Lung microvascular endothelial cell (primary cell): ENCODE data around the gene DISP3. TPM values are rescaled to one million over a fixed set of nuclear protein-coding genes. Genes with fewer than 3 reads are reported as not detected.

Experiments used
- DNase-seq, 2 donors: peaks; one replicate each; pipeline versions ENCODE4 v3.0.0 to v3.0.0-alpha.2; 2010; ENCODE audit warnings: low read depth in 2 of 2
- total RNA-seq: library from RNA; depleted of rRNA; stranded (reverse); fragments of >200 nt; gene quantifications from 2 replicates; pipeline ENCODE4 v1.2.1, GENCODE V29; 2014

DISP3 gene
- total RNA-seq, 1 donor from 2014 or later = under 0.01 TPM

DNA sequence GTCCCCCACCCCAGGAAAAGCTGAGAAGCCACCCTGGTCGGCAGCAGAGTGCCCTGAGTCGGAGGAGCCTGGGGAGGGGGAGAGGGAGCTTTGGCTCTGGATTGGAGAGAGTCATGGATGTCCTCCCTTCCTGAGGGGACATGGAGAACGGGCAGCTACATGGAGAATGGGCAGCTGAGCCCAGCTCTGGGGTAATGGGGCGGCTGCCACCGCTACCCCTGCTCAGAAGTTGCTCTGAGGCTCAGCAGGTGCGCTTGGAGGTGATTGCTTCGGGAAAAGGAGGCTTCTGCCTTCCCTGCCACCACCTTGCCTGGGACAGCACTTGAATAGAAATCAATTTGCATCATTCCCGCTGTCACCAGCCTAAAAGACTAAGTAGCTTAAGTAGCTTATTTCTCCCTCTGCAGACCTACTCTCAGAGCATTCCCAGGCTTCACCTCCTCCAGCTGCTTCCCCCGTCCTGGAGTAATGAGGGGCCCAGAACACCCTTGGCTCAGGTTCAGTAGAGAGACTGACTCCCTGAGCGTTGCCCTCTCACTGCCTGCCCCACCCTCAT lies 8.3 kb downstream of the DISP3 start:
- DNase-seq = no peak

DNA sequence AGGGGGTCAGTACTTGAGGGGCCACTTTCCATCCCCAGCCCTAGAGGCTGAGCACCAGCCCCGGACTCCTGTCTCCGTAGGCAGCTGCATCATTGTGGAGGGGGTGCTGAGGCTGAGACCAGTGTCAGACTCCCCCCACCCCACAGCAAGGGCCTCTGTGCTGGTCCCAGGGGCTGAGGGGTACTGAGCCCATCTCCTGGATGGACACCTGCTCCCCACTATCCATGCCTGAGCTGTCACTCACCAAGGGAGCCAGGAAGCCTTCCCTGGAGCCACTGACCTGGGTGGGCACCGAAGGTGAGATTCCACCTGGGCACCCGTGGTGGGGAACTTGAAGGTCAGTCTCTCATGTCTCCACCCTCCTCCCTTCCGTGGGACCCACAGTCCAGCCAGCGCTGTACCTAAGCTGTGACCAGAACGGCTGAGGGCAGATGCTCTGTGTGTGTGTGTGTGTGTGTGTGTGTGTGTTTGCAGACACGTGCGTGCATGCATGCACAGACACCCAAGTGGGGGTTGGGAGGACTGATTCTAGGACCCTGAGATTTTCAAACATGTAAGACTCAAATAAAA lies 9.3 kb downstream of the DISP3 start:
- DNase-seq = no peak

DNA sequence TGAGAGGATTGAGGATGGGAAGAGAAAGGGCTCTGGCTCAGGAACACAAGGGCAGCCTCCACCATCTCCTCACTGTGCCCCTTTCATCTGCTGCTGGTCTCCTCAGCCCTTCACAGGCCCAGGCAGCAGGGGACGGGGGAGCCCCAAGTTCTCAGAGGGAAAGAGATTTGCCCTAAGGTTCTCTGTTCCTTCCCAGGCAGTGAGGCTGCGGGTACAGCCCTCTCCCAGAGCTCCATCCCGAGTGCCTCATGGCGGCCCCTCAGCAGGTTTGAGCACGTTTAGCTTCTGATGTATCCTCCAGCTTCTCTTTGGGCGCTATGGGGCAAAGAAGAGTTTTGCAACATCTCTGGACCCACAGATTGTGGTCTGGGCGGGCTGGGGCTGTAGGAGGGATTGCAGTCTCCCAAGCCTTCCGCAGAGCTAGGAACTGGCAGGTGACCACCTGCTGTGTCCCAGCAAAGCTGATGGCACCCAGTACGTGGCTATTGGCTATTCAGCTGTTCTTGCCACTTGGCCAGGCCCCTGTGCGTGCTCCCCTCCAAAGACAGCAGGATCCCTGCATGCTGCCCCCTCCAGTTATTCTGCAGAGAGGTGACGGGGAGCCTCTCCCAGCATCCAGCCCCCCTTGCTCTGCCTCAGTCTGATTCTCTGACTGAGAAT lies 10.1 kb downstream of the DISP3 start:
- DNase-seq = no peak

DNA sequence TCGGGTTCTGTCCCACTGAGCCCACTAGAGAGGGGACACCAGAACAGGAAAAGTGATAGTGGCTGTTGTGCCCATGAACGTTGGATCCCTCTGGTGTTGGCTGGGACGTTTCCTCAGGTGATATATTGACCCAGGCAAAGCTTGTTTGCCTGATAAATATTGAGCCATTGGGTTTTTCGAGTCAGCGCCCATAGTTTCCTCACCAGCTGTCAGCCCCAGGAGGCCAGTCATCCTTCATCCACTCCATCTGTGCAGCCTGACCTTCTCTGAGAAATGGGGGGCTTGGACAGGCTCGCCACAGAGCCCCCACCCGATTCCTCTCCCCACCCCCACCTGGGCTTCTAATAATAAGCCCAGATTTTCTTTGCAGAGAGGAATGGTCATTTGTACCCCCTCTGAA lies 13.3 kb downstream of the DISP3 start:
- DNase-seq = no peak

DNA sequence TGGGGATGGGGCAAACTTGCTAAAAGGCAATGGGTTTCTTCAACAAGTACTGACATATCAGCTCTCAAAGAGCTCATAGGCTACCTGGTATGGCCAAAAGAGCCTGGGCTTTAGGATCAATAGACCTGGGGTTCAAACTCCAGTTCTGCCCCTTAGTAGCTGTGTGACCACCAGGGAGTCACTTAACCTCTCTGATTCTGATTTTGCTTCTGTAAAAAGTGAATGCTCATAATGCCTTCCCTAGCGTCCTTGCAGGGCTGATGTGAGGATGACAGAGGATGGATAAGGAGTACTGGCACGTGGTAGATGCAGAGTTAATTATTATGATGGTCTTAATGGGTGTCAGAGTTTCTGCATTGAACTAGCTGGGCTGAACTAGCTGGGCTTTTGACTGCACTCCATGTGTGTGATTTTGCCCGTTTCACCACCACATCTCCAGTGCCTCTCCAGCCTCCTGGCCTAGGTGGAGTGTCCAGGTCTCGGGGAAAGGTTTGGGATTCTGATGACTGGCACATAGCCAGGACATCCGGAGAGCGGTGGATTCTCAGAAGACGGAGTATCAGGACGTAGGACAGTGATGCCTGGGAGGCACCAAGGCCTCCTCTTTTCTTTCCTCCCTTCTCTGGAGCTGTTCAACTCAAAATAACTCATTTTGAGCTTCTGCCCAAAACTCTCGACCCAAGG lies 15.2 kb downstream of the DISP3 start:
- DNase-seq = no peak

DNA sequence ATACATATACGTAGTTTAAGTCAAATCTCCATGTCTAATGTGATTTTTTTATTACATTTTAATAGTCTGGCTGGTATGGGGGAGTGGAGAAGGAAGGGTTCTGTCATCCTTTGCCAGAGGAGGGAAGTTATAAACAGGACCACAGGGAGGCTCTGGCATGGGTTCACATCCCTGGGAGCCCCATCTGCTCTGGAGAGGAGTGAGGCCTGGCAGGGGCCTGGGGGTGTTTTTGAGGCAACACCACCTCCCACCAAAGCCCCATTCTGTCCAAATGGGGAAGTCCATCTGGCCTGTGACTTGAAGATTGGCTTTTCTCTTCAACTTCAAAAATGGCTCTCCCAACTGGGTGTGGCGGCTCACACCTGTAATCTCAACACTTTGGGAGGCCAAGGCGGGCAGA lies 15.8 kb downstream of the DISP3 start:
- no peak for DNase-seq

DNA sequence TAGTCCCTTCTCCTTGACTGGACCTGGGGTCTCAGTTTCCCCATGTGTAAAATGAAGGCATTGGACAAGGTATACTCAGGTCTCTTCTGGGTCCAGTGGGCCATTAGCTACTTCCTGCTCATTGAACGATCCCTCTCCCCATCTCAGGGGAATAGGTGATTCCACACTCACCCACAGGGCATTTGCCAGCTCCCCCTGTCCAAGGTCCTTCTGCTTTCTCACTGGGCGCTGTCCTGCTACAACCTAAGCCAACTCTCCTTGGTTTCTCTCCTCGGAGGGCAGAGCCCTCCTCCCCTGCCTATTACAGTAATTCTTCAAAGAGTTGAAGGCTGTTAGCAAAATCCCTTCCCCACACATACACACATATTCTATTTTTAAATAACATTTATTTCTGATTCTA lies 16.6 kb downstream of the DISP3 start:
- DNase-seq = no peak

DNA sequence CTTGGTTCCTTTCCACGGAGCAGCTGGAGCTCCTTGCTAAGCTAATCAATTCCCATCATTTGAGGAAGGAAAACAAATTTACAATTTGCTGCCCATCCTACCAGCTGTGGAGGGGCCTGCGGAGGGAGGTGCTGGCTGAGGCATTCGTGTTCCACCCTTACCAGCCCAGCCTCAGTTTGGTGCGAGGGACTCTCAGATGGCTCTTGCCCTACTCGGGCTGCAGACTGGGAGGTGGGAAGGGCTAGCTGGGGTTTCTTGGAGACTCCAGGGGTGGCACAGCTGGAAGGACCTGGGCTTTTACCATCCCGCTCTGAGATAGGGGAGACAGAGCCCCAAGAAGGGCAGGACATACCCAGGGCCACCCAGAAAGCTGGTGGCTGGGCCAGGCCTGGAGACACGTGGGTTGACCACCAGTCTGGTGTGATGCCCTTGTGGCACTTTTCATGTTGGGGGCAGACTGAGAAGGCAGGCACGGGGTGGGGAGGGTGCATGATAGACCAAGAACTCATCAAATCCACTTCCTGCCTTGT lies 17.7 kb downstream of the DISP3 start:
- DNase-seq = no peak

DNA sequence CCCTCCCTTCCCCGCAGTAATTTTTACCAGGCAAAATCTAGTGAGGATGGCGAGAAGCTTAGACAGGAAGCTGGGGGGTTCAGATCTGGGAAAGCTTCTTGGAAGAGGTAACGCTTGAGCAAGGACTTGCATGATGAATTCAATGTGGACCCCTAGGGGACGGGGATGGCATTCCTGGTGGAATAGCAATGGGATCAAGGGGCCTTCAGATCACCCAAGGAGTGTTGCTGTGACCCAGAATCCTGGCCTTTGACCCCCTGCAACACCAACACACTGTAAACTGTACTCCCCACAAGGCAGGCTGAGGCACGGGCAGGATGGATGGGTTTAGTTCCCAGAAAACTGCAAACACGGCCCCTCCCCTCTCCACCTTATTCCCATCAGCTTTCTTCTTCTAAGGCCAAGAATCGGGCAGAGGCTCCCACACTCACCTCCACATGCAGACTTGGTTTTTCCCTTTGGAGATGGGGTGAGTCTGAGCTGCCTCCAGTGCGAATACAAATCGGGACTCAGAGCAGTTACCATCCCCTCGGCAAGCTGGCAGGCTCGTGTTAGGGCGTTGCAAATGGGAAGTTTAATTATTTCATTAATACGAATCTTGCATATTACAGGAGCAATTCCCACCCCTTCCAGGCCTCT lies 20.1 kb downstream of the DISP3 start:
- no peak for DNase-seq

DNA sequence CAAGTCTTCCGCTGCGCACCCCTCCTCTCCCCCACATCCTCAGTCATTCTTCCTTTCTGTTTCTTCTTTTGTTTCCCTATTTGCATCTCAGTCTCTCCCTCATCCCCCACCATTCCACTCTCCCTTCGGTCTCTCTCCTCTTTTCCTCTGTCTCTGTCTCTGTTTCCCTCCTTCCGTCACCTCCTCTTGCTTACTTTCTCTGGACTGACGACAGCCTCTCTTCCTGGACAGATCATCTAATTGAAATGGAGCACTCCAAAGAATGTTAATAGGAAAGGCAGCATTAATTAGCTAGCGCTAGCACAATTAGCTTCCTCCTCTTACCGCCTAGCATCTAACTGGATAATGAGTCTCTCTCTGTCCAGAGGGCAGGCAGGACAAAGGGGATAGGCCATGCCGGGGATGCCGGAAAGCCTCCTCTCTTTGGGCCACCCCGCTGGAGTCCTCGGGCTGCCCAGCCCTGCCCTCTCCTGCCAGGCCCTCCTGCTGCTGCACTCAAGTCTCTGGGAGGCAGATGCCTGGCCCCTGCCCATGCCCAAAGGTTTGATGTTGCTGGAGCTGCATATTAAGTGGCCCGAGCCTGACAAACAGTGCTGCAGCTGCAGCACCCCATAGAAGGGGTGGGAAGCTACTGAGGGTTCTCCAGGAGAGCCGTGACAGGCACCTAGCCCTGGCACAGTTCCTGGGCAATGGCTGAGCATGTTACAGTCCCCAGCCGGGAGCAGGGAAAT lies 20.8 kb downstream of the DISP3 start:
- no peak for DNase-seq

DNA sequence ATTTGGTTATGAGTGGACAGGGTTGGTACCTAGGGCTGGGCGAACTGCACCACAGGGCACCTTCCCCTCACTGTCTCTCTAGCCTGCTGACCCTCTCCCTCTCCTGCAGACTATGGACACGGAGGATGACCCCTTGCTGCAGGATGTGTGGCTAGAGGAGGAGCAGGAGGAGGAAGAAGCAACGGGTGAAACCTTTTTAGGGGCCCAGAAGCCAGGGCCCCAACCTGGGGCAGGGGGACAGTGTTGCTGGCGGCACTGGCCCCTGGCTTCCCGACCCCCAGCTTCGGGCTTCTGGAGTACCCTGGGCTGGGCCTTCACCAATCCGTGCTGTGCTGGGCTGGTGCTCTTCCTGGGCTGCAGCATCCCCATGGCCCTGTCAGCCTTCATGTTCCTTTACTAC lies 21.9 kb downstream of the DISP3 start:
- no peak for DNase-seq

DNA sequence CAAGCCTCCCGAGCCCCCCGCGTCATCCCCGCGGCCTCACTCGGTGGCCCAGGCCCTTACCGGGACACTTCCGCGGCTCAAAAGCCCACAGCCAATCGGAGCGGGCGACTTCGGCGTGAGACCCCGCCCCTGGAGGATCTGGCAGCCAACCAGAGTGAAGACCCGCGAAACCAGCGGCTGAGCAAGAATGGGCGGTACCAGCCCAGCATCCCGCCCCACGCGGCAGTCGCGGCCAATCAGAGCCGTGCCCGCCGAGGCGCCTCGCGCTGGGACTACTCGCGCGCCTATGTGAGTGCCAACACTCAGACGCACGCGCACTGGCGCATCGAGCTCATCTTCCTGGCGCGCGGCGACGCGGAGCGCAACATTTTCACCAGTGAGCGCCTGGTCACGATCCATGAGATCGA lies 22.5 kb downstream of the DISP3 start:
- peak in 1 of 2 donors; percentile 17 for DNase-seq

DNA sequence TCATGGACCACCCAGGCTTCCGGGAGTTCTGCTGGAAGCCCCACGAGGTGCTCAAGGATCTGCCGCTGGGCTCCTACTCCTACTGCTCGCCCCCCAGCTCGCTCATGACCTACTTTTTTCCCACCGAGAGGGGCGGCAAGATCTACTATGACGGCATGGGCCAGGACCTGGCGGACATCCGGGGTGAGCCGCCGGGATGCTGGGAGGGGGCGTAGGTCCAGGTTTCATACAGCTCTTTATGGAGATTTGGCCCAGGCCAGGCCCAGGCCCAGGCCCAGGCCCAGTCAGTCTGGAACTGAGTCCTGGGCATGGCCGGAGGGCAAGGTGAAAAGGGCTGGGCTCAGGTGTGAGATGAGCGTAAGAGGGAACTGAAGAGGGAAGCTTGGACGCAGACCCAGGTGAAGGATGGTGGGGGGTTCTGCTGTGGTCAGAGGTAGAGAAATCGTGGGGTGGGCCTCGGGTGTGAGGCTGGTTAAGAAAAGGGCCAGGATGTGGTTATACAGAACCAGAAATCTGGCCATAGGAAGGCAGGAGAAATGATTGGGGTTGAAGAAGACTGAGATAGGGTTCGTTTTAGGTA lies 23.0 kb downstream of the DISP3 start:
- no peak for DNase-seq

DNA sequence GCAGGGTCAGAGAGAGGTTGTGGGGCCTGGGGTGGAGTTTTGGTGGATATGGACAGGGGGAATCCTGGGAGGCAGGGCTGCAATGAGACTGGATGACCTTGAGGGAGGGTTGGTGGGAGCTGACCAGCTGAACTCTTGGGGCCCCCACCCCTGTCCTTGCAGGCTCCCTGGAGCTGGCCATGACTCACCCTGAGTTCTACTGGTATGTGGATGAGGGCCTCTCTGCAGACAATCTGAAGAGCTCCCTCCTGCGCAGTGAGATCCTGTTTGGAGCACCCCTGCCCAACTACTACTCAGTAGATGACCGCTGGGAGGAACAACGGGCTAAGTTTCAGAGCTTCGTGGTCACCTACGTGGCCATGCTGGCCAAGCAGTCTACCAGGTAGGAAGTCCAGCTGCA lies 23.6 kb downstream of the DISP3 start:
- no peak for DNase-seq

DNA sequence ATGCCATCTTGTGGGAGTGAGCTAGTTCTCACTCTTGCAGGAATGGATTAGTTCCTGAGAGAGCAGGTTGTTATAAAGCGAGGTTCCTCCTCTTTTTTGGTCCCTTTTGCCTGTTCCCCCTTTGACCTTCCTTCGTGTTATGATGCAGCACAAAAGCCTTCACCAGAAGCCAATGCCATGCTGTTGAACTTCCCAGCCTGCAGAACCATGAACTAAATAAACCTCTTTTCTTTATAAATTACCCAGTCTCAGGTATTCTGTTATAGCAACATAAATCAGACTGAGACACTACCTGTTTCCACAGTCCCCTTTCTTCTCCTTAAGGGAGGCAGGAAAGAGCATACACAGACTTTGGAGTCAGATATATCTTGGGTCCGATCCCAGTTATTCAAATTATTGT lies 25.6 kb downstream of the DISP3 start:
- no peak for DNase-seq

DNA sequence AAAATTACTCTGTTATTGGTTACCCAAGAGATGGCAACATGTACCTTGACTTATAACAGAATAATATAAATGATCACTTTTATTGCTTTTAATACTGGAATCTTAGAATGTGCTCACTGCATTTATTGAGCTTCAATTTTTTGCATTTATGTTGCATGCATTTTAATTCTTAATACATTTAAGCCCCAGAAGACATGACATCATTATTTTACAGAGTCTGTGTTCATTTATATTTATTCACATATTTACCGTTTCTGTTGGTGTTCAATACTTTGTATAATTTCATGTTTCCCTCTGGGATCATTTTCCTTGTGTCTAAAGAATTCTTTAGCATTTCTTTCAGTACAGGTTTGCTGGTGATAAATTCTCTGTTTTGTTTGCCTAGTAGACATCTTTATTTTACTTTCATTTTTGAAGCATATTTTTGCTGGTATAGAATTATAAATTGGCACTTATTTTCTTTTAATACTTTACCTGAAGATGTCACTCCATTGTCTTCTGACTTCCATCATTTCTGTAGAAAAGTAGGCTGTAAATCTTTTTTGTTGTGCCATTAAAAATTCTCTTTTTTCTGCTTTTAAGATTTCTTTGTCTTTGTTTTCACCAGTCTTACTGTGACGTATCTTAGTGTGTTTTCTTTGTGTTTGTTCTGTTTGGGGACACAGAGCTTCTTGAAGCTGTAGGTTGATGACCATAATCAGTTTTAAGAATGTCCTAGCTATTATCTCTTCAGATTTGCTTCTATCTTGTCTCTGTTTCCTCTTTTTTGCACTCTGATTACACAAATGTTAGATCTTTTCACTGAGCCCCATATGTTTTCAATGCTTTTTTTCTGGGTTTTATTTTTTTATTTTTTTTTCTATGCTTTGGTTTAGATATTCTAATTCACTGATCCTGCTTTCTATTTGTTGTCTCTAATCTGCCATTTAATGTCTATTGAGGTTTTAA lies 26.9 kb downstream of the DISP3 start:
- no peak for DNase-seq

DNA sequence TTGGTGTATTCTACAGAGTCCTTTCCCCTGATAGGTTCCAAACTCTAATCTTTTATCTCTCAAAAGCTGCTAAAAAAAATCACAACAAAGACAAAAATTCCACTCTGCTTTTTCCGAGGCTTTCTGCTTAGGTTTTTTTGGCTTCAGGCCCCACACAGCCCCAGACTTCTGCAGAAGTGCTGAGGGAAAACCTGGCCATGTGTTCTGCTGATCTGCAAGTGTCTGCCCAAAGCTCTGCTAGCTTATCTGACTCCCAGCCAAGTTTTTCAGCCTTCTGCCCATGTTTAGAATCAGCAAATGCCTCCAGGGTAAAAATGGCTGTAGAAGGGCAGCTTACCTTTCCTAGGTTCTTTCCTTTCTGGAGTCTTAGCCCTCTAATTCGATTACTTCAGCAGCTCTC lies 28.4 kb downstream of the DISP3 start:
- no peak for DNase-seq

DNA sequence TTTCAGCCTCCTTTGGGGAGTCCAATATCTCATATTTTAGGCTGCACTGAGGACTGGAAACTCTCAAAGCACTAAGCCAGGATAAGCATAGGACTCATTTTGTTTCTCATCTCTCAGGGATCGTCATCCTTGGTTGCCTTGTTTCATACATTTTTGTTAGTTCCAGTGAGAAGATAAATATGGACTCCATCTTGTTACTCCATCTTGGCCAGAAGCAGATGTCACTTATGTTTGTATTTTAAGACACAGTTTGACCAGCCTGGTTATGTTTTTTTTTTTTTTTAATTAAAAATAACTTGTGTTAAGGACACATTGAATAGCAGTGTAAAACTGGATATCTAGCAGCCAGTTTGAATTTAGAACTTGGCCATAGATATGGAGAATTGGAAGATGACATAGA lies 34.7 kb downstream of the DISP3 start:
- DNase-seq = no peak

DNA sequence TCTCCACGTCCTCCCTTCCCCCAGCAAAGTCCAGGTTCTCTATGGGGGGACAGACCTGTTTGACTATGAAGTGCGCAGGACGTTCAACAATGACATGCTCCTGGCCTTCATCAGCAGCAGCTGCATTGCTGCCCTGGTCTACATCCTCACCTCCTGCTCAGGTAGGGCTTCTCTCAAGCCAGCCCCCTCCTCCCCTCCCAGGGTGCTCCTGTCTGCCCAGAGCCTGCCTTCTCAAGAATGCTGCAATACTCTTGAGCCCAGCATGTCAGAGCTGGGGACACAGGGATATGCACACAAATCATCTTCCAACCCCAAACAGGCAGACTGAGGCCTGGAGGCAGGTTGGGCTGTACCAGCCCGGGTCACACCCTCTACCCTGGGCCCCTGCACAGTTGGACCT lies 35.4 kb downstream of the DISP3 start:
- DNase-seq = no peak
